Neural progenitor cell (in vitro differentiated cells): Measurements from ENCODE around the gene ADGRV1. TPM values are rescaled to one million over a fixed set of nuclear protein-coding genes. Genes with fewer than 3 reads are reported as not detected.
"Not testable (repeated sequence)": the region's sequence is repeated elsewhere in the genome, so short reads cannot be mapped to it uniquely, and the experiment has no call there.

ENCODE experiments used
- DNase-seq: peaks from one replicate; pipeline ENCODE4 v3.0.0-alpha.2; 2016; ENCODE audit warnings: low spot score
- H2AFZ ChIP-seq: fragments of 200-600 bp; sonication (generic); replicated peaks from 2 replicates; pipeline ENCODE4 v1.6.1; 2016; ENCODE audit warnings: antibody characterized with exemption
- H3F3A ChIP-seq: fragments of 200-600 bp; sonication (generic); 2 replicates; pipeline ENCODE4 v1.6.1; 2016; ENCODE audit warnings: antibody characterized with exemption, low read depth
- H3K27ac ChIP-seq: fragments of 200-600 bp; sonication (generic); 2 replicates; pipeline ENCODE4 v1.5.1; 2016; ENCODE audit warnings: mild to moderate bottlenecking
- H3K27me3 ChIP-seq: fragments of 200-600 bp; sonication (generic); 2 replicates; pipeline ENCODE4 v1.6.1; 2016; ENCODE audit warnings: mild to moderate bottlenecking, moderate library complexity
- H3K36me3 ChIP-seq: fragments of 200-600 bp; sonication (generic); 2 replicates; pipeline ENCODE4 v1.5.1; 2016
- H3K4me1 ChIP-seq: fragments of 200-600 bp; sonication (generic); 2 replicates; pipeline ENCODE4 v1.6.1; 2016; ENCODE audit warnings: mixed run types
- H3K4me2 ChIP-seq: fragments of 200-600 bp; sonication (generic); 2 replicates; pipeline ENCODE4 v1.6.1; 2016
- H3K4me3 ChIP-seq: fragments of 200-600 bp; sonication (generic); 2 replicates; pipeline ENCODE4 v1.5.1; 2016
- H3K79me2 ChIP-seq: fragments of 200-600 bp; sonication (generic); 2 replicates; pipeline ENCODE4 v1.6.1; 2016; ENCODE audit warnings: low read depth
- H3K9ac ChIP-seq: fragments of 200-600 bp; sonication (generic); 2 replicates; pipeline ENCODE4 v1.6.1; 2016
- H3K9me3 ChIP-seq: fragments of 200-600 bp; sonication (generic); 2 replicates; pipeline ENCODE4 v1.5.1; 2016; ENCODE audit warnings: low read depth
- H4K20me1 ChIP-seq: fragments of 200-600 bp; sonication (generic); 2 replicates; pipeline ENCODE4 v1.6.1; 2016; ENCODE audit warnings: low read depth
- H3K27ac Mint-ChIP-seq: 3 replicates; pipeline ENCODE4 v1.8.0; 2021; ENCODE audit warnings: mixed read lengths
- H3K27me3 Mint-ChIP-seq: 2 replicates; pipeline ENCODE4 v1.8.0; 2022; ENCODE audit warnings: low read depth, mild to moderate bottlenecking, inconsistent platforms, moderate library complexity, mixed read lengths; ENCODE audit not compliant: insufficient read depth
- H3K36me3 Mint-ChIP-seq: 3 replicates; pipeline ENCODE4 v1.8.0; 2021; ENCODE audit warnings: mixed read lengths
- H3K4me1 Mint-ChIP-seq: 3 replicates; pipeline ENCODE4 v1.8.0; 2021; ENCODE audit warnings: mixed read lengths
- H3K4me3 Mint-ChIP-seq: 3 replicates; pipeline ENCODE4 v1.8.0; 2021; ENCODE audit warnings: mild to moderate bottlenecking, moderate library complexity, mixed read lengths
- H3K9me3 Mint-ChIP-seq: 3 replicates; pipeline ENCODE4 v1.8.0; 2020; ENCODE audit warnings: mixed read lengths
- EZH2 ChIP-seq: fragments of 200-600 bp; sonication (generic); IDR thresholded peaks from 2 replicates; pipeline ENCODE4 v1.6.1; 2017; ENCODE audit warnings: antibody characterized with exemption, mild to moderate bottlenecking, moderate library complexity
- EZH2phosphoT487 ChIP-seq: fragments of 200-600 bp; sonication (generic); IDR thresholded peaks from 2 replicates; pipeline ENCODE4 v1.6.1; 2017; ENCODE audit warnings: antibody characterized with exemption
- total RNA-seq: library from RNA; depleted of rRNA; stranded (reverse); fragments of >200 nt; gene quantifications from 2 replicates; pipeline ENCODE4 v1.2.3, GENCODE V29; 2015; ENCODE audit warnings: low replicate concordance
- TF ChIP-seq, protein P1 (sequence below): fragments of 200-600 bp; sonication (generic); IDR thresholded peaks from 2 replicates; pipeline ENCODE4 v1.5.1; 2017; ENCODE audit warnings: antibody characterized with exemption, mild to moderate bottlenecking

ADGRV1 gene
- total RNA-seq, 1 donor from 2014 or later = 151 TPM

- H4K20me1 ChIP-seq = peaks cover 17% of the 10 kb centered on the region
- peaks cover 57% of the 10 kb centered on the region for H3K79me2 ChIP-seq
- no peak for TF ChIP-seq EZH2phosphoT487
- TF ChIP-seq EZH2 = no peak
- TF ChIP-seq, protein P1, sequence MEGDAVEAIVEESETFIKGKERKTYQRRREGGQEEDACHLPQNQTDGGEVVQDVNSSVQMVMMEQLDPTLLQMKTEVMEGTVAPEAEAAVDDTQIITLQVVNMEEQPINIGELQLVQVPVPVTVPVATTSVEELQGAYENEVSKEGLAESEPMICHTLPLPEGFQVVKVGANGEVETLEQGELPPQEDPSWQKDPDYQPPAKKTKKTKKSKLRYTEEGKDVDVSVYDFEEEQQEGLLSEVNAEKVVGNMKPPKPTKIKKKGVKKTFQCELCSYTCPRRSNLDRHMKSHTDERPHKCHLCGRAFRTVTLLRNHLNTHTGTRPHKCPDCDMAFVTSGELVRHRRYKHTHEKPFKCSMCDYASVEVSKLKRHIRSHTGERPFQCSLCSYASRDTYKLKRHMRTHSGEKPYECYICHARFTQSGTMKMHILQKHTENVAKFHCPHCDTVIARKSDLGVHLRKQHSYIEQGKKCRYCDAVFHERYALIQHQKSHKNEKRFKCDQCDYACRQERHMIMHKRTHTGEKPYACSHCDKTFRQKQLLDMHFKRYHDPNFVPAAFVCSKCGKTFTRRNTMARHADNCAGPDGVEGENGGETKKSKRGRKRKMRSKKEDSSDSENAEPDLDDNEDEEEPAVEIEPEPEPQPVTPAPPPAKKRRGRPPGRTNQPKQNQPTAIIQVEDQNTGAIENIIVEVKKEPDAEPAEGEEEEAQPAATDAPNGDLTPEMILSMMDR = no peak
- H3K27ac Mint-ChIP-seq = no peak overlapping the region
- H3K27me3 ChIP-seq = no peaks in the 10 kb centered on the region
- no peak overlapping the region for H3K4me3 Mint-ChIP-seq
- H3K4me3 ChIP-seq = no peak overlapping the region
- H3F3A ChIP-seq = peaks cover 15% of the 10 kb centered on the region
- H3K4me2 ChIP-seq = no peak overlapping the region
- no peaks in the 10 kb centered on the region for H3K9me3 ChIP-seq
- peaks cover under 1% of the 10 kb centered on the region for H3K9me3 Mint-ChIP-seq
- no peak overlapping the region for H2AFZ ChIP-seq
- DNase-seq = no peak
- H3K27me3 Mint-ChIP-seq = no peaks in the 10 kb centered on the region
- peaks cover 5% of the 10 kb centered on the region for H3K36me3 ChIP-seq
- H3K4me1 ChIP-seq = peaks cover 8% of the 10 kb centered on the region
- peaks cover 24% of the 10 kb centered on the region for H3K4me1 Mint-ChIP-seq
- H3K36me3 Mint-ChIP-seq = peaks cover 16% of the 10 kb centered on the region
- H3K27ac ChIP-seq = no peak overlapping the region
- H3K9ac ChIP-seq = no peak overlapping the region
These were observed 55.4 kb downstream of the ADGRV1 start for GRCh38 chr5:90613918-90614504.

DNA sequence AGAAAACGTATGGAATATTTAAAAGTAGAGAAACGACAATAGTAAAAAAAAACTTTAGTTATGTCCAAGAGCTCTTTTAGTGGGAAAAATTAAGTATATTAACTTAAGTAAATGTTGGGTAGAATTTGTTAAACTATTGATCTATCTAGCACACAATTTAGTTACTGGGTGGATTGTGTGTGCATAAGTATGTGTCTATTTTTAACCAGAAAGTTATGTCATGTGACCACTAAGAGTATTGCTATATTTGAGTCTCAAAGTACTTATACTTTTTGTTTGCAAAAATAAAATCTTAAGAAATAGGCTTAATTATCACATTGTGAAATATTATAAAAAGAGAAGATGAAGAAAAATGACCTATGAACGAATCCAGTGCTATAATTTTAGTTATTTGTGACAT is 56.8 kb downstream of the ADGRV1 start:
- H3K4me1 Mint-ChIP-seq = peaks cover 26% of the 10 kb centered on the region
- no peak for TF ChIP-seq EZH2phosphoT487
- no peak for TF ChIP-seq EZH2
- TF ChIP-seq, protein P1 = no peak
- H3K9me3 Mint-ChIP-seq = peaks cover 2% of the 10 kb centered on the region

DNA sequence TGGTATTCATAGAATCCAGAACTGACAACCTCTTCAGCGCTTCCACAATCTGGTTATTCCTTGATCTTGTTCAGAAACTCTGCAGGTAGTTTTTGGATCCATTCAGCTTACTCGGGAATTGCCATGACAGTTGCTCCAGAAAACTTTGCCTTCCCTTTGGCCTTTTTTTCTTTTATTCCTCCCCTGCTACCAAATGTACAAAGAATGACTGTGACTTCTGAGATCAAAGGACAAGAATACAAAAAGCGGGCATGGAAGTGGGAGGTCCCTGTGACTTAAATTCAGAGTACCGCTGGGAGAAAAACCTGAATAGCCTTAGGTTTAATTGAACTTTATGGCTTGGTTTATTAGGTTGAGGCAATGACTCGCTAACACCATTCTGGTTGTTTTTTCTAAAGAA is 59.5 kb downstream of the ADGRV1 start:
- peaks cover 36% of the 10 kb centered on the region for H3K4me1 Mint-ChIP-seq
- no peaks in the 10 kb centered on the region for H3K9me3 ChIP-seq
- no peak overlapping the region for H3K27ac ChIP-seq
- no peak overlapping the region for H3K4me3 ChIP-seq
- H4K20me1 ChIP-seq = peaks cover 14% of the 10 kb centered on the region
- H3K27me3 ChIP-seq = no peaks in the 10 kb centered on the region
- no peak overlapping the region for H3K4me3 Mint-ChIP-seq
- peak overlapping the region; percentile 2 for H3K27ac Mint-ChIP-seq
- H3F3A ChIP-seq = peaks cover 11% of the 10 kb centered on the region
- H3K79me2 ChIP-seq = peaks cover 22% of the 10 kb centered on the region
- H3K4me1 ChIP-seq = peaks cover 8% of the 10 kb centered on the region
- TF ChIP-seq EZH2phosphoT487 (no peak), EZH2 (no peak)
- H3K9me3 Mint-ChIP-seq = peaks cover 4% of the 10 kb centered on the region
- H3K36me3 ChIP-seq = peaks cover 8% of the 10 kb centered on the region
- no peak for DNase-seq
- H3K9ac ChIP-seq = no peak overlapping the region
- H3K4me2 ChIP-seq = no peak overlapping the region
- no peaks in the 10 kb centered on the region for H3K27me3 Mint-ChIP-seq
- H3K36me3 Mint-ChIP-seq = peaks cover 25% of the 10 kb centered on the region
- H2AFZ ChIP-seq = no peak overlapping the region

More for the DNA sequence above, 56.8 kb downstream of the ADGRV1 start:
- peaks cover 17% of the 10 kb centered on the region for H4K20me1 ChIP-seq
- no peak overlapping the region for H3K27ac ChIP-seq
- Mint-ChIP-seq H3K27ac (no peak overlapping the region), H3K36me3 (peaks cover 19% of the 10 kb centered on the region), H3K4me3 (no peak overlapping the region), H3K27me3 (no peaks in the 10 kb centered on the region)
- H2AFZ ChIP-seq = no peak overlapping the region
- H3K36me3 ChIP-seq = peaks cover 8% of the 10 kb centered on the region
- H3K9me3 ChIP-seq = no peaks in the 10 kb centered on the region
- peaks cover 15% of the 10 kb centered on the region for H3F3A ChIP-seq
- H3K4me1 ChIP-seq = peaks cover 8% of the 10 kb centered on the region
- no peak for DNase-seq
- no peaks in the 10 kb centered on the region for H3K27me3 ChIP-seq
- H3K4me3 ChIP-seq = no peak overlapping the region
- H3K4me2 ChIP-seq = no peak overlapping the region
- peaks cover 47% of the 10 kb centered on the region for H3K79me2 ChIP-seq
- no peak overlapping the region for H3K9ac ChIP-seq

DNA sequence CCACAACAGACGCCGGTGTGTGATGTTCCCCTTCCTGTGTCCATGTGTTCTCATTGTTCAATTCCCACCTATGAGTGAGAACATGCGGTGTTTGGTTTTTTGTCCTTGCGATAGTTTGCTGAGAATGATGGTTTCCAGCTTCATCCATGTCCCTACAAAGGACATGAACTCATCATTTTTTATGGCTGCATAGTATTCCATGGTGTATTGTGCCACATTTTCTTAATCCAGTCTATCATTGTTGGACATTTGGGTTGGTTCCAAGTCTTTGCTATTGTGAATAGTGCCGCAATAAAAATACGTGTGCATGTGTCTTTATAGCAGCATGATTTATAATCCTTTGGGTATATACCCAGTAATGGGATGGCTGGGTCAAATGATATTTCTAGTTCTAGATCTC is 61.2 kb downstream of the ADGRV1 start:
- not testable (repeated sequence) for H3K9ac ChIP-seq, H3K4me1 ChIP-seq, H3F3A ChIP-seq, DNase-seq, H3K4me3 Mint-ChIP-seq, H3K4me2 ChIP-seq, H3K27me3 Mint-ChIP-seq, H4K20me1 ChIP-seq, H3K4me3 ChIP-seq, H3K9me3 ChIP-seq, H3K27ac Mint-ChIP-seq, H3K27me3 ChIP-seq, H3K9me3 Mint-ChIP-seq, H2AFZ ChIP-seq, H3K27ac ChIP-seq, H3K36me3 ChIP-seq
- H3K36me3 Mint-ChIP-seq = peaks cover 25% of the 10 kb centered on the region
- peaks cover 11% of the 10 kb centered on the region for H3K79me2 ChIP-seq
- peaks cover 27% of the 10 kb centered on the region for H3K4me1 Mint-ChIP-seq
